Endodermal cell (in vitro differentiated cells): ENCODE measurements around the gene FARP1. TPM values are rescaled to one million over a fixed set of nuclear protein-coding genes. Genes with fewer than 3 reads are reported as not detected.

Experiments
- DNase-seq: peaks from one replicate; pipeline ENCODE4 v3.0.0-alpha.2; 2017
- H3K27ac ChIP-seq: 2 replicates; pipeline ENCODE4 v1.5.1; 2013; ENCODE audit warnings: mild to moderate bottlenecking, low read depth, low read length, moderate library complexity
- H3K27me3 ChIP-seq: 2 replicates; pipeline ENCODE4 v1.6.1; 2013; ENCODE audit warnings: mild to moderate bottlenecking, low read length, moderate library complexity; ENCODE audit not compliant: insufficient read depth, control insufficient read depth, poor library complexity, severe bottlenecking
- H3K36me3 ChIP-seq: 2 replicates; pipeline ENCODE4 v1.7.0; 2013; ENCODE audit warnings: mild to moderate bottlenecking, low read length, moderate library complexity; ENCODE audit not compliant: control insufficient read depth, insufficient read depth
- H3K4me1 ChIP-seq: one replicate; pipeline ENCODE4 v1.7.0; 2013; ENCODE audit warnings: low read length; ENCODE audit not compliant: control insufficient read depth, insufficient read depth
- H3K4me3 ChIP-seq: 2 replicates; pipeline ENCODE4 v1.5.1; 2013; ENCODE audit warnings: mild to moderate bottlenecking, low read length, moderate library complexity
- H3K9ac ChIP-seq: 2 replicates; pipeline ENCODE4 v1.6.1; 2013; ENCODE audit warnings: mild to moderate bottlenecking, low read length, moderate library complexity; ENCODE audit not compliant: poor library complexity, severe bottlenecking; ENCODE audit errors: extremely low read depth
- H3K9me3 ChIP-seq: 2 replicates; pipeline ENCODE4 v1.6.1; 2013; ENCODE audit warnings: mild to moderate bottlenecking, low read length, moderate library complexity; ENCODE audit not compliant: control insufficient read depth
- H3K27ac Mint-ChIP-seq: 2 replicates; pipeline ENCODE4 v1.8.0; 2020; ENCODE audit warnings: mixed read lengths
- H3K27me3 Mint-ChIP-seq: 2 replicates; pipeline ENCODE4 v1.8.0; 2021; ENCODE audit warnings: mild to moderate bottlenecking, mixed read lengths; ENCODE audit not compliant: insufficient read depth
- H3K36me3 Mint-ChIP-seq: 2 replicates; pipeline ENCODE4 v1.8.0; 2020; ENCODE audit warnings: low read depth, mixed read lengths
- H3K4me1 Mint-ChIP-seq: 2 replicates; pipeline ENCODE4 v1.8.0; 2020; ENCODE audit warnings: mixed read lengths
- H3K4me3 Mint-ChIP-seq: 2 replicates; pipeline ENCODE4 v1.8.0; 2020; ENCODE audit warnings: mild to moderate bottlenecking, moderate library complexity, mixed read lengths
- H3K9me3 Mint-ChIP-seq: 2 replicates; pipeline ENCODE4 v1.8.0; 2020; ENCODE audit warnings: mild to moderate bottlenecking, mixed read lengths
- CTCF ChIP-seq: fragments of 200-600 bp; sonication (generic); conservative IDR thresholded peaks from 2 replicates; pipeline ENCODE4 v1.5.0; 2021; ENCODE audit warnings: antibody characterized with exemption, mild to moderate bottlenecking
- whole genome bisulfite sequencing, 2 experiments: methylation state at CpG; one replicate each; pipeline versions ENCODE4 v1.1.5 to v1.1.7; 2013; ENCODE audit warnings: missing lambda C conversion rate in 2 of 2, mixed read lengths in 1 of 2; ENCODE audit not compliant: insufficient coverage in 1 of 2, insufficient read length in 1 of 2; 5-methylcytosine and 5-hydroxymethylcytosine counted together
- total RNA-seq, 2 donors: library from RNA; stranded (reverse); fragmentation: NEBNext Ultra II Directional in 1 of 2; extraction: Animal tissue kit (Norgen Biotek cat#: 25700) in 1 of 2; gene quantifications; 2 replicates in 1 of 2; 3 replicates in 1 of 2; pipeline ENCODE4 v1.2.1, GENCODE V29; 2021

The FARP1 gene
- total RNA-seq, 2 donors from 2014 or later = 237 to 319 TPM

- TF ChIP-seq CTCF = no peak
- Mint-ChIP-seq H3K4me3 (no peak overlapping the region), H3K27ac (no peak overlapping the region), H3K27me3 (no peaks in the 10 kb centered on the region), H3K9me3 (no peaks in the 10 kb centered on the region), H3K36me3 (peaks cover 19% of the 10 kb centered on the region), H3K4me1 (peaks cover 26% of the 10 kb centered on the region)
- WGBS, 2 experiments = 96 to 97% methylated on average over 5 to 7 of the region's 7 CpGs
- Histone ChIP-seq H3K4me3 (no peak overlapping the region), H3K27me3 (no peaks in the 10 kb centered on the region), H3K27ac (no peak overlapping the region), H3K4me1 (no peaks in the 10 kb centered on the region), H3K9ac (no peak overlapping the region), H3K36me3 (peaks cover 51% of the 10 kb centered on the region), H3K9me3 (no peaks in the 10 kb centered on the region)
- DNase-seq = no peak
These were observed 108.8 kb downstream of the FARP1 start for GRCh38 chr13:98251708-98252107.

- no peak for TF ChIP-seq CTCF
- no peak overlapping the region for H3K9ac ChIP-seq
- H3K27ac ChIP-seq = no peak overlapping the region
- Mint-ChIP-seq H3K27me3 (no peaks in the 10 kb centered on the region), H3K4me3 (no peak overlapping the region), H3K36me3 (peaks cover 14% of the 10 kb centered on the region), H3K27ac (no peak overlapping the region), H3K9me3 (no peaks in the 10 kb centered on the region), H3K4me1 (peaks cover 20% of the 10 kb centered on the region)
- H3K27me3 ChIP-seq = no peaks in the 10 kb centered on the region
- H3K4me3 ChIP-seq = no peak overlapping the region
- H3K9me3 ChIP-seq = no peaks in the 10 kb centered on the region
- 93 to 95% methylated on average over 7 of the region's 7 CpGs for WGBS, 2 experiments
- H3K4me1 ChIP-seq = no peaks in the 10 kb centered on the region
- peaks cover 40% of the 10 kb centered on the region for H3K36me3 ChIP-seq
- no peak for DNase-seq
These were observed 110.1 kb downstream of the FARP1 start for GRCh38 chr13:98252931-98253470.

GRCh38 chr13:98253526-98253925, 110.6 kb downstream of the FARP1 start:
- H3K4me1 ChIP-seq = no peaks in the 10 kb centered on the region
- Mint-ChIP-seq H3K36me3 (peaks cover 12% of the 10 kb centered on the region), H3K27ac (no peak overlapping the region), H3K4me1 (peaks cover 20% of the 10 kb centered on the region), H3K27me3 (no peaks in the 10 kb centered on the region), H3K4me3 (no peak overlapping the region), H3K9me3 (no peaks in the 10 kb centered on the region)
- H3K27ac ChIP-seq = no peak overlapping the region
- 82 to 85% methylated on average over 5 to 7 of the region's 7 CpGs for WGBS, 2 experiments
- peak; percentile 22 for DNase-seq
- H3K27me3 ChIP-seq = no peaks in the 10 kb centered on the region
- no peak for TF ChIP-seq CTCF
- H3K9me3 ChIP-seq = no peaks in the 10 kb centered on the region
- no peak overlapping the region for H3K4me3 ChIP-seq
- H3K36me3 ChIP-seq = peaks cover 35% of the 10 kb centered on the region
- no peak overlapping the region for H3K9ac ChIP-seq
